K562 (cell line): ENCODE results near the gene LGALS14. TPM values are rescaled to one million over a fixed set of nuclear protein-coding genes. Genes with fewer than 3 reads are reported as not detected.

Experiments
- ATAC-seq: fragments of 200-7000 bp; cut with Tn5 transposase; 3 replicates; pipeline ENCODE4 v1.9.1; 2020; ENCODE audit warnings: moderate library complexity
- BruUV-seq: library from RNA; stranded (reverse); fragments of 400-500 nt; replicated peaks from 2 replicates; lab custom pipeline; 2021; lab: Mats Ljungman, UMichigan
- CTCF ChIA-PET: fragments of 300-600 bp; formaldehyde crosslinking; extraction: SDS; loops from one replicate; lab custom pipeline; 2021; ENCODE audit warnings: low intra/inter-chr PET ratio; lab: Yijun Ruan, JAX
- POLR2A ChIA-PET: fragments of 300-600, 350-650 bp; sonication (Branson Sonifier 250); formaldehyde crosslinking; extraction: SDS; loops from one replicate; lab custom pipeline; 2021; ENCODE audit warnings: antibody characterized with exemption, inconsistent platforms; lab: Yijun Ruan, JAX
- DNase-seq, 4 experiments: peaks; one replicate each; pipeline versions ENCODE4 v3.0.0 to v3.0.0-alpha.2; 2011 to 2018; ENCODE audit warnings: low spot score in 3 of 4, mixed read lengths in 3 of 4; ENCODE audit errors: extremely low read depth in 1 of 4
- FAIRE-seq: peaks from 2 replicates; lab custom pipeline; 2011; peaks lifted over from hg19 to GRCh38; lab: Jason Lieb, UNC
- H2AFZ ChIP-seq: 2 replicates; pipeline ENCODE4 v1.6.0; 2011; ENCODE audit warnings: low read depth, low read length, control low read depth, inconsistent platforms
- H3K27ac ChIP-seq: fragments of 200-600 bp; 3 replicates; pipeline ENCODE4 v1.8.0; 2011; ENCODE audit warnings: low read depth, mild to moderate bottlenecking, control low read depth, inconsistent platforms, low read length, moderate library complexity, mixed read lengths; ENCODE audit errors: extremely low read depth
- H3K27me3 ChIP-seq, 2 experiments: fragments of 300-600 bp in 1 of 2; 2 replicates in 1 of 2; 3 replicates in 1 of 2; pipeline versions ENCODE4 v1.6.0 to v1.8.0; 2011; ENCODE audit warnings: inconsistent platforms in 2 of 2, low read length in 2 of 2, mild to moderate bottlenecking in 1 of 2, mixed read lengths in 1 of 2, moderate library complexity in 1 of 2; ENCODE audit not compliant: control insufficient read depth in 2 of 2, insufficient read depth in 2 of 2
- H3K36me3 ChIP-seq: fragments of 300-600 bp; 3 replicates; pipeline ENCODE4 v1.8.0; 2011; ENCODE audit warnings: mild to moderate bottlenecking, low read length, inconsistent platforms; ENCODE audit not compliant: control insufficient read depth, insufficient read depth
- H3K4me1 ChIP-seq, 2 experiments: fragments of 200-600 bp in 1 of 2; replicated peaks in 1 of 2; 2 replicates in 1 of 2; 3 replicates in 1 of 2; pipeline versions ENCODE4 v1.5.1 to v1.8.0; 2011; ENCODE audit warnings: inconsistent platforms in 2 of 2, low read length in 2 of 2, mild to moderate bottlenecking in 1 of 2, mixed read lengths in 1 of 2, moderate library complexity in 1 of 2; ENCODE audit not compliant: control insufficient read depth in 2 of 2, insufficient read depth in 2 of 2
- H3K4me2 ChIP-seq: 2 replicates; pipeline ENCODE4 v1.6.1; 2011; ENCODE audit warnings: low read length, control low read depth, inconsistent platforms, mixed read lengths; ENCODE audit not compliant: insufficient read depth
- H3K4me3 ChIP-seq: fragments of 200-600 bp; sonication (generic), shearing (Covaris generic); 2 replicates; pipeline ENCODE4 v1.5.1; 2016; ENCODE audit warnings: control low read depth, inconsistent platforms
- H3K79me2 ChIP-seq: fragments of 200-600 bp; 3 replicates; pipeline ENCODE4 v1.8.0; 2011; ENCODE audit warnings: low read length, inconsistent platforms; ENCODE audit not compliant: control insufficient read depth, insufficient read depth
- H3K9ac ChIP-seq, 2 experiments: 2 replicates each; pipeline versions ENCODE4 v1.6.0 to v1.6.1; 2011; ENCODE audit warnings: low read depth in 2 of 2, low read length in 2 of 2, control low read depth in 1 of 2, inconsistent platforms in 1 of 2, mild to moderate bottlenecking in 1 of 2, mixed read lengths in 1 of 2; ENCODE audit not compliant: insufficient read depth in 1 of 2
- H3K9me1 ChIP-seq: one replicate; pipeline ENCODE4 v1.6.0; 2011; ENCODE audit warnings: inconsistent platforms, mild to moderate bottlenecking, low read length, moderate library complexity; ENCODE audit not compliant: control insufficient read depth, insufficient read depth
- H3K9me3 ChIP-seq: replicated peaks from 2 replicates; pipeline ENCODE4 v1.5.1; 2011; ENCODE audit warnings: low read depth, low read length, inconsistent platforms; ENCODE audit not compliant: control insufficient read depth, insufficient read depth
- H4K20me1 ChIP-seq: replicated peaks from 2 replicates; pipeline ENCODE4 v1.6.1; 2011; ENCODE audit warnings: low read length, inconsistent platforms, mixed read lengths; ENCODE audit not compliant: control insufficient read depth, insufficient read depth
- ZNF780A ChIP-seq: fragments of 250-450 bp; sonication (Bioruptor Pico); IDR thresholded peaks from 2 replicates; pipeline ENCODE4 v1.5.0; 2021; ENCODE audit warnings: mild to moderate bottlenecking
- WGBS: fragments of 100-300 bp; shearing (Covaris generic); methylation state at CpG from one replicate; pipeline ENCODE4 v1.1.6; 2016; ENCODE audit warnings: low coverage, mixed read lengths; ENCODE audit not compliant: insufficient coverage; ENCODE audit errors: missing lambda C conversion rate; 5-methylcytosine and 5-hydroxymethylcytosine counted together
- in situ Hi-C: fragments of 300-500 bp; cut with MboI; formaldehyde crosslinking; loops from 4 replicates; pipeline ENCODE4 v1.15.0; 2018; ENCODE audit warnings: inconsistent platforms, mixed read lengths
- intact Hi-C: fragments of 100-400 bp; cut with micrococcal nuclease; formaldehyde crosslinking; loops from 2 replicates; pipeline ENCODE4 v1.14.2; 2022
- polyA plus RNA-seq, 8 experiments: library from polyadenylated mRNA; depleted of rRNA in 4 of 8; stranded (reverse) in 5 of 8; unstranded in 3 of 8; fragments of >200 nt; fragmentation: Nextera tagmentation in 2 of 8; fragmentation: Illumina TruSeq in 1 of 8; extraction: Ambion mirVana in 2 of 8; extraction: Trizol in 1 of 8; gene quantifications; 2 replicates each; pipeline versions ENCODE4 v1.2.1 to v1.2.3, GENCODE V29; 2011 to 2014; ENCODE audit warnings: inconsistent platforms in 1 of 8, missing spikeins in 1 of 8
- total RNA-seq, 7 experiments: library from RNA; depleted of rRNA in 6 of 7; stranded (reverse); fragments of >200 nt in 6 of 7; fragmentation: Illumina TruSeq in 2 of 7; extraction: Trizol in 2 of 7; gene quantifications; 2 replicates each; pipeline versions ENCODE4 v1.2.1 to v1.2.3, GENCODE V29; 2011 to 2021; ENCODE audit warnings: low replicate concordance in 1 of 7
- TF ChIP-seq, protein P1 (sequence below): fragments of 150-350 bp; IDR thresholded peaks from 2 replicates; pipeline ENCODE4 v1.6.1; 2014; ENCODE audit warnings: low read depth, mild to moderate bottlenecking, low read length, borderline replicate concordance
- TF ChIP-seq, protein P2 (sequence below), 2 experiments: fragments of 450-650 bp in 1 of 2; sonication (generic) in 1 of 2; formaldehyde crosslinking in 1 of 2; IDR thresholded peaks; 2 replicates each; pipeline versions ENCODE4 v1.7.1 to v1.9.0; 2016 to 2022; ENCODE audit warnings: inconsistent platforms in 1 of 2, mild to moderate bottlenecking in 1 of 2, missing genetic modification reagents in 1 of 2
- TF ChIP-seq, protein P3 (sequence below): fragments of 250-450 bp; sonication (Bioruptor Pico); IDR thresholded peaks from 2 replicates; pipeline ENCODE4 v1.4.0; 2020; ENCODE audit warnings: mild to moderate bottlenecking, moderate library complexity, borderline replicate concordance

Gene LGALS14
- total and polyA plus RNA-seq, 9 of the 15 experiments (the other 6 are each of a cell fraction or from before 2014, with no cell fraction given), result not detected

DNA sequence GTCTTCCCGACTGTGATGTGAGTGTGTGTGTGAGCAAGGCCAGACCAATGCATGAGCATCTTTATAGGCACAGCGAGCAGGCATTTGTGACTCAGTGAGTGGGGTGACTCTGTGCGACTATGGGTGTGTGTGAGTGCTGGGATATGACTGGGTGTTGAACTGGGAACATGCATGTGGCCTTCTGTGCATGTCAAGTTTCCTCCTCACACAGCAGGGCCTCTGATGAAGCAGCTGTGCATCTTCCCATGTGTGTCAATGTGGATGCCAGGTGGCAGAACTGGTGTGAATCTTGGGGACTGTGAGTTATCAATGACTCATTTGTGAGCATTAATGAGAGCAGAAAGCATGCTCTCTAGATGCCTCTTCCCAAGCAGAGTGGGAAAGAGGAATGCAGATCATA is 12.1 kb upstream of the LGALS14 start (continued):
- TF ChIP-seq, protein P1, sequence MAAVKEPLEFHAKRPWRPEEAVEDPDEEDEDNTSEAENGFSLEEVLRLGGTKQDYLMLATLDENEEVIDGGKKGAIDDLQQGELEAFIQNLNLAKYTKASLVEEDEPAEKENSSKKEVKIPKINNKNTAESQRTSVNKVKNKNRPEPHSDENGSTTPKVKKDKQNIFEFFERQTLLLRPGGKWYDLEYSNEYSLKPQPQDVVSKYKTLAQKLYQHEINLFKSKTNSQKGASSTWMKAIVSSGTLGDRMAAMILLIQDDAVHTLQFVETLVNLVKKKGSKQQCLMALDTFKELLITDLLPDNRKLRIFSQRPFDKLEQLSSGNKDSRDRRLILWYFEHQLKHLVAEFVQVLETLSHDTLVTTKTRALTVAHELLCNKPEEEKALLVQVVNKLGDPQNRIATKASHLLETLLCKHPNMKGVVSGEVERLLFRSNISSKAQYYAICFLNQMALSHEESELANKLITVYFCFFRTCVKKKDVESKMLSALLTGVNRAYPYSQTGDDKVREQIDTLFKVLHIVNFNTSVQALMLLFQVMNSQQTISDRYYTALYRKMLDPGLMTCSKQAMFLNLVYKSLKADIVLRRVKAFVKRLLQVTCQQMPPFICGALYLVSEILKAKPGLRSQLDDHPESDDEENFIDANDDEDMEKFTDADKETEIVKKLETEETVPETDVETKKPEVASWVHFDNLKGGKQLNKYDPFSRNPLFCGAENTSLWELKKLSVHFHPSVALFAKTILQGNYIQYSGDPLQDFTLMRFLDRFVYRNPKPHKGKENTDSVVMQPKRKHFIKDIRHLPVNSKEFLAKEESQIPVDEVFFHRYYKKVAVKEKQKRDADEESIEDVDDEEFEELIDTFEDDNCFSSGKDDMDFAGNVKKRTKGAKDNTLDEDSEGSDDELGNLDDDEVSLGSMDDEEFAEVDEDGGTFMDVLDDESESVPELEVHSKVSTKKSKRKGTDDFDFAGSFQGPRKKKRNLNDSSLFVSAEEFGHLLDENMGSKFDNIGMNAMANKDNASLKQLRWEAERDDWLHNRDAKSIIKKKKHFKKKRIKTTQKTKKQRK, result no peak
- TF ChIP-seq ZNF780A (CRISPR knock-in tag), result no peak
- TF ChIP-seq, all 486 proteins: peak for 0

DNA sequence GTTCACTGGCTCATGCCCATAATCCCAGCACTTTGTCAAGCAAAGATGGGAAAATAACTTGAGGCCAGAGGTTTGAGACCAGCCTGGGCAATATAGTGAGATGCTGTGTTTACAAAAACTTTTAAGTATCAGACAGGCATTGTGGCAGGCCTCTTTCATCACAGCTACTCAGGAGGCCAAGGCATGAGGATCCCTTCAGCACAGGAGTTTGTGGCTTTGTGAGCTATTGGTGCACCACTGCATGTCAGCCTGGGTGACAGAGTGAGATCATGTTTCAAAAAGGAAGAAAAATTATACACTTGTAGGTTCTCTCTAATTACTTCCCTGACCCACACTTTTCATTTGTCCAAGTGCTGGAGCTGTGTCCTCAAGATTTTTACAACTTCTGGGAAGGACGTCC is 11.5 kb upstream of the LGALS14 start:
- BruUV-seq, result no TSS peak
- in situ Hi-C loops (no loop called here), intact Hi-C loops (no loop called here)
- DNase-seq (no peak), ATAC-seq (no peak), FAIRE-seq (no peak)
- Histone ChIP-seq H3K27me3 (no peaks in the 10 kb centered on the region; a peak in 1 of 5 replicates), H3K9me3 (no peaks in the 10 kb centered on the region), H3K4me2 (no peak overlapping the region), H3K36me3 (no peaks in the 10 kb centered on the region), H3K79me2 (no peaks in the 10 kb centered on the region), H2AFZ (no peak overlapping the region), H3K27ac (no peak overlapping the region), H3K9ac (no peak overlapping the region), H4K20me1 (no peaks in the 10 kb centered on the region), H3K4me1 (no peaks in the 10 kb centered on the region), H3K9me1 (no peaks in the 10 kb centered on the region), H3K4me3 (no peak overlapping the region)
- ChIA-PET POLR2A (no interaction called here), CTCF (no interaction called here)
- WGBS, result 0% methylated on average over 1 of the region's 1 CpG
- TF ChIP-seq, protein P2, sequence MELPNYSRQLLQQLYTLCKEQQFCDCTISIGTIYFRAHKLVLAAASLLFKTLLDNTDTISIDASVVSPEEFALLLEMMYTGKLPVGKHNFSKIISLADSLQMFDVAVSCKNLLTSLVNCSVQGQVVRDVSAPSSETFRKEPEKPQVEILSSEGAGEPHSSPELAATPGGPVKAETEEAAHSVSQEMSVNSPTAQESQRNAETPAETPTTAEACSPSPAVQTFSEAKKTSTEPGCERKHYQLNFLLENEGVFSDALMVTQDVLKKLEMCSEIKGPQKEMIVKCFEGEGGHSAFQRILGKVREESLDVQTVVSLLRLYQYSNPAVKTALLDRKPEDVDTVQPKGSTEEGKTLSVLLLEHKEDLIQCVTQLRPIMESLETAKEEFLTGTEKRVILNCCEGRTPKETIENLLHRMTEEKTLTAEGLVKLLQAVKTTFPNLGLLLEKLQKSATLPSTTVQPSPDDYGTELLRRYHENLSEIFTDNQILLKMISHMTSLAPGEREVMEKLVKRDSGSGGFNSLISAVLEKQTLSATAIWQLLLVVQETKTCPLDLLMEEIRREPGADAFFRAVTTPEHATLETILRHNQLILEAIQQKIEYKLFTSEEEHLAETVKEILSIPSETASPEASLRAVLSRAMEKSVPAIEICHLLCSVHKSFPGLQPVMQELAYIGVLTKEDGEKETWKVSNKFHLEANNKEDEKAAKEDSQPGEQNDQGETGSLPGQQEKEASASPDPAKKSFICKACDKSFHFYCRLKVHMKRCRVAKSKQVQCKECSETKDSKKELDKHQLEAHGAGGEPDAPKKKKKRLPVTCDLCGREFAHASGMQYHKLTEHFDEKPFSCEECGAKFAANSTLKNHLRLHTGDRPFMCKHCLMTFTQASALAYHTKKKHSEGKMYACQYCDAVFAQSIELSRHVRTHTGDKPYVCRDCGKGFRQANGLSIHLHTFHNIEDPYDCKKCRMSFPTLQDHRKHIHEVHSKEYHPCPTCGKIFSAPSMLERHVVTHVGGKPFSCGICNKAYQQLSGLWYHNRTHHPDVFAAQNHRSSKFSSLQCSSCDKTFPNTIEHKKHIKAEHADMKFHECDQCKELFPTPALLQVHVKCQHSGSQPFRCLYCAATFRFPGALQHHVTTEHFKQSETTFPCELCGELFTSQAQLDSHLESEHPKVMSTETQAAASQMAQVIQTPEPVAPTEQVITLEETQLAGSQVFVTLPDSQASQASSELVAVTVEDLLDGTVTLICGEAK (IDR thresholded peaks at IDR 0.05), result no peak
- TF ChIP-seq, protein P2 (CRISPR knock-in tag; IDR thresholded peaks at IDR 0.05), result no peak
- TF ChIP-seq, protein P3, sequence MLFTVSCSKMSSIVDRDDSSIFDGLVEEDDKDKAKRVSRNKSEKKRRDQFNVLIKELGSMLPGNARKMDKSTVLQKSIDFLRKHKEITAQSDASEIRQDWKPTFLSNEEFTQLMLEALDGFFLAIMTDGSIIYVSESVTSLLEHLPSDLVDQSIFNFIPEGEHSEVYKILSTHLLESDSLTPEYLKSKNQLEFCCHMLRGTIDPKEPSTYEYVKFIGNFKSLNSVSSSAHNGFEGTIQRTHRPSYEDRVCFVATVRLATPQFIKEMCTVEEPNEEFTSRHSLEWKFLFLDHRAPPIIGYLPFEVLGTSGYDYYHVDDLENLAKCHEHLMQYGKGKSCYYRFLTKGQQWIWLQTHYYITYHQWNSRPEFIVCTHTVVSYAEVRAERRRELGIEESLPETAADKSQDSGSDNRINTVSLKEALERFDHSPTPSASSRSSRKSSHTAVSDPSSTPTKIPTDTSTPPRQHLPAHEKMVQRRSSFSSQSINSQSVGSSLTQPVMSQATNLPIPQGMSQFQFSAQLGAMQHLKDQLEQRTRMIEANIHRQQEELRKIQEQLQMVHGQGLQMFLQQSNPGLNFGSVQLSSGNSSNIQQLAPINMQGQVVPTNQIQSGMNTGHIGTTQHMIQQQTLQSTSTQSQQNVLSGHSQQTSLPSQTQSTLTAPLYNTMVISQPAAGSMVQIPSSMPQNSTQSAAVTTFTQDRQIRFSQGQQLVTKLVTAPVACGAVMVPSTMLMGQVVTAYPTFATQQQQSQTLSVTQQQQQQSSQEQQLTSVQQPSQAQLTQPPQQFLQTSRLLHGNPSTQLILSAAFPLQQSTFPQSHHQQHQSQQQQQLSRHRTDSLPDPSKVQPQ (CRISPR knock-in tag), result no peak
